ENCODE measurements around the gene ZDHHC4.

The ZDHHC4 gene

GRCh38 chr7:6637544-6638229, 60.4 kb downstream of the ZDHHC4 start:
- peak; percentile 34 to 39 for DNase-seq

All from stimulated activated CD4-positive, alpha-beta T cell treated with anti-CD3 and anti-CD28 coated beads, Interleukin-2, amount 100 ng/mL, for 48 hours (primary cell).